DOHH2 (cell line): Measurements from ENCODE around the gene PTS.

Source experiments
- H3F3A ChIP-seq: fragments of 200-600 bp; sonication (generic), shearing (Covaris generic); 2 replicates; pipeline ENCODE4 v1.6.0; 2016; ENCODE audit warnings: antibody characterized with exemption, mild to moderate bottlenecking; ENCODE audit not compliant: control insufficient read depth, insufficient read depth
- H3K27ac ChIP-seq: fragments of 200-600 bp; sonication (generic); 2 replicates; pipeline ENCODE4 v1.5.1; 2014; ENCODE audit warnings: low read depth, mild to moderate bottlenecking, low read length, moderate library complexity
- H3K27me3 ChIP-seq: fragments of 200-600 bp; sonication (generic); 2 replicates; pipeline ENCODE4 v1.6.1; 2014; ENCODE audit warnings: mild to moderate bottlenecking, low read length, mixed read lengths; ENCODE audit not compliant: control insufficient read depth
- H3K36me3 ChIP-seq: fragments of 200-600 bp; sonication (generic); 2 replicates; pipeline ENCODE4 v1.6.1; 2014; ENCODE audit warnings: mild to moderate bottlenecking, low read length, moderate library complexity, mixed read lengths; ENCODE audit not compliant: control insufficient read depth
- H3K4me1 ChIP-seq: fragments of 200-600 bp; sonication (generic); 2 replicates; pipeline ENCODE4 v1.6.1; 2014; ENCODE audit warnings: mild to moderate bottlenecking, low read length, mixed read lengths; ENCODE audit not compliant: control insufficient read depth
- H3K4me2 ChIP-seq: fragments of 200-600 bp; sonication (generic); 2 replicates; pipeline ENCODE4 v1.6.0; 2014; ENCODE audit warnings: mild to moderate bottlenecking, low read length, moderate library complexity
- H3K4me3 ChIP-seq: fragments of 200-600 bp; sonication (generic); 2 replicates; pipeline ENCODE4 v1.5.1; 2014; ENCODE audit warnings: mild to moderate bottlenecking, low read length, mixed read lengths
- H3K79me2 ChIP-seq: fragments of 200-600 bp; sonication (generic); 2 replicates; pipeline ENCODE4 v1.6.1; 2014; ENCODE audit warnings: mild to moderate bottlenecking, low read length, mixed read lengths; ENCODE audit not compliant: control insufficient read depth
- H3K9me2 ChIP-seq: fragments of 200-600 bp; sonication (generic); replicated peaks from 2 replicates; pipeline ENCODE4 v1.6.1; 2014; ENCODE audit warnings: mild to moderate bottlenecking, low read length, mixed read lengths; ENCODE audit not compliant: control insufficient read depth
- H3K9me3 ChIP-seq: fragments of 200-600 bp; sonication (generic); 2 replicates; pipeline ENCODE4 v1.6.1; 2014; ENCODE audit warnings: antibody characterized with exemption, low read length, mixed read lengths; ENCODE audit not compliant: control insufficient read depth, insufficient read depth
- H4K20me1 ChIP-seq: fragments of 200-600 bp; sonication (generic); 2 replicates; pipeline ENCODE4 v1.6.0; 2014; ENCODE audit warnings: low read depth, mild to moderate bottlenecking, antibody characterized with exemption, low read length, moderate library complexity; ENCODE audit not compliant: control insufficient read depth, insufficient read depth
- CTCF ChIP-seq: fragments of 200-600 bp; sonication (generic); IDR thresholded peaks from one replicate; pipeline ENCODE4 v1.5.1; 2014; ENCODE audit warnings: antibody characterized with exemption, mild to moderate bottlenecking, low read depth, low read length; ENCODE audit not compliant: poor library complexity, severe bottlenecking
- EZH2phosphoT487 ChIP-seq: fragments of 200-600 bp; sonication (generic); IDR thresholded peaks from 2 replicates; pipeline ENCODE4 v1.6.1; 2017; ENCODE audit warnings: borderline replicate concordance, mild to moderate bottlenecking, antibody characterized with exemption, low read length, moderate library complexity, mixed read lengths

The PTS gene

GRCh38 chr11:112267188-112267591 is 41.0 kb downstream of the PTS start:
- Histone ChIP-seq H3K79me2 (no peaks in the 10 kb centered on the region), H3K4me2 (no peak overlapping the region), H3K27me3 (no peaks in the 10 kb centered on the region)

DNA sequence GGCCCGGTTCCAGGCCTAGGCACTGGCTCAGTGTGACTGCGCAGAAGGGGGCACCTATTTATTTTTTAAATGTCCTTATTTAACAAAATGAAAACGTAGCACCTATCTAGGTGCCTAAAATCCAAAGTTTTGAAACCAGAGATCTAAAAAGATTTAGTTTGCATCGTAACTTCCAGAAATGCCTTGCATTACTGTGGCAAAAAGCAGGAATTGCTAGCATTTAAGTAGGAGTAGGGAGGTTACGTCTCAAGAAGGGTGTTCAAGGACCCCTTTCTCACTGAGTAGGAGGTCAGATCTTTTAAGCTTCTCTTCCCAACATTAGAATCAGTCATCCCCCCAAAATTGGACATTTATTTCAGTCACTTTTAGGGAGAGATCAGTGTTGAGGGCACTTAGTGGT is 42.2 kb downstream of the PTS start:
- Histone ChIP-seq H3K79me2 (no peaks in the 10 kb centered on the region), H3K4me3 (no peak overlapping the region), H4K20me1 (no peaks in the 10 kb centered on the region), H3K4me2 (no peak overlapping the region), H3K9me2 (no peaks in the 10 kb centered on the region), H3K27ac (no peak overlapping the region), H3K9me3 (no peaks in the 10 kb centered on the region), H3K36me3 (no peaks in the 10 kb centered on the region), H3K4me1 (peaks cover 6% of the 10 kb centered on the region), H3K27me3 (no peaks in the 10 kb centered on the region), H3F3A (no peaks in the 10 kb centered on the region)
- no peak for TF ChIP-seq EZH2phosphoT487
- no peak for TF ChIP-seq CTCF

More at GRCh38 chr11:112267188-112267591, 41.0 kb downstream of the PTS start:
- no peaks in the 10 kb centered on the region for H4K20me1 ChIP-seq
- H3K27ac ChIP-seq = no peak overlapping the region
- H3K4me1 ChIP-seq = peaks cover 6% of the 10 kb centered on the region
- H3K9me3 ChIP-seq = no peaks in the 10 kb centered on the region
- H3K9me2 ChIP-seq = no peaks in the 10 kb centered on the region
- no peaks in the 10 kb centered on the region for H3F3A ChIP-seq
- H3K36me3 ChIP-seq = no peaks in the 10 kb centered on the region
- H3K4me3 ChIP-seq = no peak overlapping the region
- TF ChIP-seq CTCF (no peak), EZH2phosphoT487 (no peak)

GRCh38 chr11:112269139-112269538 is 42.9 kb downstream of the PTS start:
- Histone ChIP-seq H3K4me3 (no peak overlapping the region), H3K27ac (no peak overlapping the region), H3K9me2 (no peaks in the 10 kb centered on the region), H3K9me3 (no peaks in the 10 kb centered on the region), H4K20me1 (no peaks in the 10 kb centered on the region), H3K79me2 (no peaks in the 10 kb centered on the region), H3F3A (no peaks in the 10 kb centered on the region), H3K4me2 (no peak overlapping the region), H3K27me3 (no peaks in the 10 kb centered on the region), H3K36me3 (no peaks in the 10 kb centered on the region), H3K4me1 (peaks cover 6% of the 10 kb centered on the region)
- no peak for TF ChIP-seq CTCF
- TF ChIP-seq EZH2phosphoT487 = no peak
